Loucy (cell line): Measurements from ENCODE around the gene PSMB5.

Experiments
- CTCF ChIP-seq: fragments of 200-600 bp; sonication (generic); conservative IDR thresholded peaks from 2 replicates; pipeline ENCODE4 v1.5.1; 2014; ENCODE audit warnings: mild to moderate bottlenecking, antibody characterized with exemption, low read length
- EZH2phosphoT487 ChIP-seq: fragments of 200-600 bp; IDR thresholded peaks from 2 replicates; pipeline ENCODE4 v1.6.1; 2018; ENCODE audit warnings: antibody characterized with exemption, mild to moderate bottlenecking, moderate library complexity, borderline replicate concordance

DNA sequence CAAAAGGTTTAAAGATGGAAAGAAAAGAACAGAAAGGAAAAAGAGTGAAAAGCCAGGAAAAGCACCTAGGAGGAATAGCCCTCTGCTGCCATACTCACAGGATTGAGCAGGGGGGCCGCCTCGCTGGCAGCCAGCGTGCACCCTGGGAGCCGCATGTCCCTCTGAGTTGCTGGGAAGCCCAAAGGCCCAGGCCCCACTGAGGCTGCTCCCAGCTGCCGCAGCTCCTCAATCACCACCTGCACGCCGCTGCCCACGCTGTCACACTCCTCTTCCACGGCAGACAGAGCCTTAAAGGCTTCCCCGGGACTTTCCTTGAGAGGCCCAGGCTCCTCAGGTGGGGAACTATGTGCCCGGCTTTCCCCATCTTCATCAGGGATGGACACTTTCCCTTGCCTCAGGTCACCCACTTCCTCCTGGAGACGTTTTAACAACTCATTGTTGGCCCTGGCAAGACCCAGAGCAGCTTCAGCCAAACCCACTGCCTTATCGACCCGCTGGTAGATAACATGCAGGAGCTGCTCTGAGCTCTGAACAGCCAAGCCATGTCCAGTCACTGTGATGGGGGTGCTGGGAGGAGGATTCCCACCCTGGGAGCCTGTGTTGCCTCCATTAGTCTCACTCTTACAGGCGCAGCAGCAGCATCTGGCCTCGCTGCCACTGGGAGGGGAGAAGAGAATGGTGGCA is 36.2 kb downstream of the PSMB5 start:
- no peak for TF ChIP-seq CTCF
- no peak for TF ChIP-seq EZH2phosphoT487
